K562 (cell line): ENCODE results near the gene ANKRD2.

ENCODE experiments used
- CTCF ChIP-seq, 3 experiments: IDR thresholded peaks in 2 of 3; conservative IDR thresholded peaks in 1 of 3; 2 replicates each; pipeline ENCODE4 v1.5.1; 2011 to 2012; ENCODE audit warnings: low read length in 3 of 3, mild to moderate bottlenecking in 3 of 3, control low read depth in 2 of 3, improper control_type of control experiment in 1 of 3, inconsistent platforms in 1 of 3, low read depth in 1 of 3, mixed read lengths in 1 of 3, moderate library complexity in 1 of 3; ENCODE audit not compliant: insufficient read depth in 2 of 3
- ELF4 ChIP-seq: fragments of 450-650 bp; formaldehyde crosslinking; IDR thresholded peaks from 2 replicates; pipeline ENCODE4 v1.4.0; 2022; ENCODE audit warnings: missing genetic modification characterization
- L3MBTL2 ChIP-seq: fragments of 450-650 bp; IDR thresholded peaks from 2 replicates; pipeline ENCODE4 v1.6.1; 2016; ENCODE audit warnings: mild to moderate bottlenecking, moderate library complexity
- PHF21A ChIP-seq: fragments of 450-650 bp; IDR thresholded peaks from 2 replicates; pipeline ENCODE4 v1.6.1; 2017; ENCODE audit warnings: low read depth, borderline replicate concordance
- POLR2A ChIP-seq: fragments of 450-650 bp; conservative IDR thresholded peaks from 2 replicates; pipeline ENCODE4 v1.6.1; 2016
- POLR2AphosphoS5 ChIP-seq: IDR thresholded peaks from 2 replicates; pipeline ENCODE4 v1.6.1; 2011; ENCODE audit warnings: mild to moderate bottlenecking, low read depth, low read length, moderate library complexity; ENCODE audit not compliant: control insufficient read depth, insufficient read depth
- RFX5 ChIP-seq: IDR thresholded peaks from 2 replicates; pipeline ENCODE4 v1.6.1; 2011; ENCODE audit warnings: low read depth, mild to moderate bottlenecking, improper control_type of control experiment, low read length
- SMC3 ChIP-seq: conservative IDR thresholded peaks from 2 replicates; pipeline ENCODE4 v1.6.1; 2011; ENCODE audit warnings: low read depth, low read length, improper control_type of control experiment; ENCODE audit not compliant: insufficient read depth
- TCF3 ChIP-seq: sonication (generic); formaldehyde crosslinking; IDR thresholded peaks from 2 replicates; pipeline ENCODE4 v1.4.0; 2020; ENCODE audit warnings: mild to moderate bottlenecking, missing genetic modification reagents
- ZBTB8A ChIP-seq: fragments of 450-650 bp; IDR thresholded peaks from 2 replicates; pipeline ENCODE4 v1.6.1; 2018; ENCODE audit warnings: mild to moderate bottlenecking, moderate library complexity; ENCODE audit not compliant: partially characterized antibody

DNA sequence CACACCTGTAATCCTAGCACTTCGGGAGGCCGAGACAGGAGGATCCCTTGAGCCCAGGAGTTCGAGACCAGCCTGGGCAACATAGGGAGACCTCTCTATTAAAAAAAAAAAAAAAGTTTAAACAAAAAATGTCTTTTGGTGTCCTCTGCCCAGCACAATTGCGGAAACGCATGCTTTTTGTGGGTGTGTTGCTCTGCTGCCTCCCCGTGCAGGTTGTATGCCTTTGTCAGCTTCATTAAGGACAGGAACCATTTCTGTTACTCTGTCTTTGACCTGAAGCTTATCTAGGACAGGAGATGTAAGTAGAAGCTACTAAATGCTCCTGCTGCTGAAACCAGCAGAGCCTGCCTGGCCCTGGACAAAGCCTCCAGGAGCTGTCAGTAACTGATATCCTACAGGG is 21.3 kb upstream of the ANKRD2 start:
- TF ChIP-seq PHF21A (no peak), ZBTB8A (no peak), POLR2AphosphoS5 (no peak), POLR2A (no peak), L3MBTL2 (no peak), RFX5 (no peak), SMC3 (no peak), CTCF (IDR thresholded peaks at IDR 0.05 in 2 of 3, conservative IDR thresholded peaks at IDR 0.05 in 1 of 3; ENCODE audit: insufficient read depth in 2 of 3, low read depth in 1 of 3, low read length in 3 of 3) (no peak), TCF3 (no peak), ELF4 (CRISPR knock-in tag) (no peak)
